MM.1S (cell line): ENCODE measurements around the gene HPS4.

ENCODE experiments used
- DNase-seq: peaks from one replicate; pipeline ENCODE4 v3.0.0-alpha.2; 2015
- H2AFZ ChIP-seq: fragments of 300-600 bp; sonication (generic); 2 replicates; pipeline ENCODE4 v1.6.0; 2016; ENCODE audit warnings: antibody characterized with exemption, low read length
- H3F3A ChIP-seq: fragments of 300-600 bp; sonication (generic); 2 replicates; pipeline ENCODE4 v1.6.1; 2016; ENCODE audit warnings: mild to moderate bottlenecking, antibody characterized with exemption, low read length, moderate library complexity, mixed read lengths; ENCODE audit not compliant: insufficient read depth
- H3K27ac ChIP-seq: fragments of 300-600 bp; sonication (generic); 2 replicates; pipeline ENCODE4 v1.5.1; 2016; ENCODE audit warnings: mild to moderate bottlenecking, low read length
- H3K27me3 ChIP-seq: fragments of 300-600 bp; sonication (generic); replicated peaks from 2 replicates; pipeline ENCODE4 v1.6.0; 2016; ENCODE audit warnings: low read length; ENCODE audit not compliant: insufficient read depth
- H3K36me3 ChIP-seq: fragments of 300-600 bp; sonication (generic); replicated peaks from 2 replicates; pipeline ENCODE4 v1.6.1; 2016; ENCODE audit warnings: mild to moderate bottlenecking, low read length, mixed read lengths; ENCODE audit not compliant: insufficient read depth
- H3K4me1 ChIP-seq: fragments of 300-600 bp; sonication (generic); 2 replicates; pipeline ENCODE4 v1.6.1; 2016; ENCODE audit warnings: low read length, mixed read lengths
- H3K4me2 ChIP-seq: fragments of 300-600 bp; sonication (generic); 2 replicates; pipeline ENCODE4 v1.6.0; 2016; ENCODE audit warnings: low read depth, low read length
- H3K4me3 ChIP-seq: fragments of 300-600 bp; sonication (generic); 2 replicates; pipeline ENCODE4 v1.5.1; 2016; ENCODE audit warnings: low read length, mixed read lengths
- H3K79me2 ChIP-seq: fragments of 300-600 bp; sonication (generic); 2 replicates; pipeline ENCODE4 v1.6.1; 2016; ENCODE audit warnings: mixed run types, low read length, mixed read lengths
- H3K9ac ChIP-seq: fragments of 300-600 bp; sonication (generic); 2 replicates; pipeline ENCODE4 v1.6.1; 2016; ENCODE audit warnings: low read length, mixed read lengths
- H3K9me2 ChIP-seq: fragments of 300-600 bp; sonication (generic); replicated peaks from 2 replicates; pipeline ENCODE4 v1.6.1; 2016; ENCODE audit warnings: mild to moderate bottlenecking, low read length, mixed read lengths; ENCODE audit not compliant: insufficient read depth
- H3K9me3 ChIP-seq: fragments of 300-600 bp; sonication (generic); replicated peaks from 2 replicates; pipeline ENCODE4 v1.6.1; 2016; ENCODE audit warnings: mild to moderate bottlenecking, low read length, mixed read lengths; ENCODE audit not compliant: insufficient read depth
- H4K20me1 ChIP-seq: fragments of 300-600 bp; sonication (generic); 2 replicates; pipeline ENCODE4 v1.6.1; 2016; ENCODE audit warnings: mild to moderate bottlenecking, low read length, moderate library complexity, mixed read lengths; ENCODE audit not compliant: insufficient read depth
- EZH2 ChIP-seq: fragments of 300-600 bp; sonication (generic); optimal IDR thresholded peaks from 2 replicates; pipeline ENCODE3; 2017; ENCODE audit warnings: low read depth, mild to moderate bottlenecking, antibody characterized with exemption, low read length, mixed read lengths
- EZH2phosphoT487 ChIP-seq: fragments of 300-600 bp; sonication (generic); IDR thresholded peaks from 2 replicates; pipeline ENCODE4 v1.6.1; 2018; ENCODE audit warnings: antibody characterized with exemption, low read length
- TF ChIP-seq, protein P1 (sequence below): fragments of 300-600 bp; sonication (generic); IDR thresholded peaks from 2 replicates; pipeline ENCODE4 v1.5.1; 2016; ENCODE audit warnings: antibody characterized with exemption, low read length, mixed read lengths

The HPS4 gene

DNA sequence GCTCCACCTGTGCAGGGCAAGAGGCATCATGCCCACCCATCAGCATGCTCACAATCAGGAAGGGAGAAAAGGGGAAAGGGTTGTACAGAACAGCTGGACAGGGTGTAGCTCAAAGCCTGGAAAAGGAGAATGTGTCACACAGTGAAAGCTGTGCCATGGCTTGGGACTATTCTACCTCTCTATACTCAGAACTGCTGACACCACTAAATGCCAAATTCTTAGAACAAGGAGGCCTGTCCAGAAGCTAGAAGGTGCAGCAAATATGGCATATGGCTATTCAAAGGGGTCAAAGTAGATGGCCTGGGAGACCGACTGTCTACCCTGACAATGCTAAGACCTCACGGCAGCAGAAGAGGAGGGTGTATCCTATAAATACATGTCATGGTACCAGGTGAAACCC is 12.8 kb downstream of the HPS4 start:
- Histone ChIP-seq H3K4me2 (no peak overlapping the region), H2AFZ (no peak overlapping the region), H3K9me3 (no peaks in the 10 kb centered on the region), H3K4me1 (no peaks in the 10 kb centered on the region), H3K9ac (no peak overlapping the region), H3F3A (no peaks in the 10 kb centered on the region), H3K4me3 (no peak overlapping the region), H4K20me1 (no peaks in the 10 kb centered on the region), H3K79me2 (no peaks in the 10 kb centered on the region), H3K27ac (no peak overlapping the region), H3K36me3 (no peaks in the 10 kb centered on the region; the same call in none of the 2 replicates), H3K27me3 (no peaks in the 10 kb centered on the region), H3K9me2 (no peaks in the 10 kb centered on the region)
- no peak for TF ChIP-seq EZH2phosphoT487
- TF ChIP-seq EZH2, result no peak
- TF ChIP-seq, protein P1, sequence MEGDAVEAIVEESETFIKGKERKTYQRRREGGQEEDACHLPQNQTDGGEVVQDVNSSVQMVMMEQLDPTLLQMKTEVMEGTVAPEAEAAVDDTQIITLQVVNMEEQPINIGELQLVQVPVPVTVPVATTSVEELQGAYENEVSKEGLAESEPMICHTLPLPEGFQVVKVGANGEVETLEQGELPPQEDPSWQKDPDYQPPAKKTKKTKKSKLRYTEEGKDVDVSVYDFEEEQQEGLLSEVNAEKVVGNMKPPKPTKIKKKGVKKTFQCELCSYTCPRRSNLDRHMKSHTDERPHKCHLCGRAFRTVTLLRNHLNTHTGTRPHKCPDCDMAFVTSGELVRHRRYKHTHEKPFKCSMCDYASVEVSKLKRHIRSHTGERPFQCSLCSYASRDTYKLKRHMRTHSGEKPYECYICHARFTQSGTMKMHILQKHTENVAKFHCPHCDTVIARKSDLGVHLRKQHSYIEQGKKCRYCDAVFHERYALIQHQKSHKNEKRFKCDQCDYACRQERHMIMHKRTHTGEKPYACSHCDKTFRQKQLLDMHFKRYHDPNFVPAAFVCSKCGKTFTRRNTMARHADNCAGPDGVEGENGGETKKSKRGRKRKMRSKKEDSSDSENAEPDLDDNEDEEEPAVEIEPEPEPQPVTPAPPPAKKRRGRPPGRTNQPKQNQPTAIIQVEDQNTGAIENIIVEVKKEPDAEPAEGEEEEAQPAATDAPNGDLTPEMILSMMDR, result no peak
- no peak for DNase-seq

DNA sequence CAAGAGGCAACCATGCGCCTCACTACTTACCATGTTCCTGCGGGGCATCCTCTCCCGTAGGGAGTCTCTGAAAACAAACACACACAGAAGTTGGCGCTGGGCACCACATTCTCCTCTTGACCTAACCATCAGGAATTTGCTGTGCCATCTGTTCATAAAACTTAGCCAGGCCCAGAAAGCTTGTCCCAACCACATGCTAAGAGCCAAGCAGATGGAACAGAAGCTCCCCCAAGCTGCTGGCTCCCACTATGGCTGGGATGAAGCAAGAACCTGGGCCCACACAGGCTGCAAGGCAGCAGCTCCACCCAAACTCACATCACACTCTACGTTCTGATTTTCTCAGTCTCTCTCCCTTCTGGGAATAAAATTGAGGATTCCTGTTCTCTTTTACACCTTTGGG is 17.4 kb downstream of the HPS4 start:
- no peak for TF ChIP-seq EZH2phosphoT487
- no peak for TF ChIP-seq EZH2
- no peak overlapping the region for H3K27ac ChIP-seq
- H3F3A ChIP-seq, result no peaks in the 10 kb centered on the region
- no peaks in the 10 kb centered on the region; the same call in none of the 2 replicates for H3K36me3 ChIP-seq
- no peaks in the 10 kb centered on the region for H3K4me1 ChIP-seq
- H4K20me1 ChIP-seq, result no peaks in the 10 kb centered on the region
- H3K27me3 ChIP-seq, result no peaks in the 10 kb centered on the region
- H3K4me3 ChIP-seq, result no peak overlapping the region
- no peak overlapping the region for H3K9ac ChIP-seq
- H3K9me2 ChIP-seq, result no peaks in the 10 kb centered on the region
- no peak overlapping the region for H2AFZ ChIP-seq
- H3K79me2 ChIP-seq, result no peaks in the 10 kb centered on the region
- H3K4me2 ChIP-seq, result no peak overlapping the region
- DNase-seq, result no peak
- no peaks in the 10 kb centered on the region for H3K9me3 ChIP-seq

DNA sequence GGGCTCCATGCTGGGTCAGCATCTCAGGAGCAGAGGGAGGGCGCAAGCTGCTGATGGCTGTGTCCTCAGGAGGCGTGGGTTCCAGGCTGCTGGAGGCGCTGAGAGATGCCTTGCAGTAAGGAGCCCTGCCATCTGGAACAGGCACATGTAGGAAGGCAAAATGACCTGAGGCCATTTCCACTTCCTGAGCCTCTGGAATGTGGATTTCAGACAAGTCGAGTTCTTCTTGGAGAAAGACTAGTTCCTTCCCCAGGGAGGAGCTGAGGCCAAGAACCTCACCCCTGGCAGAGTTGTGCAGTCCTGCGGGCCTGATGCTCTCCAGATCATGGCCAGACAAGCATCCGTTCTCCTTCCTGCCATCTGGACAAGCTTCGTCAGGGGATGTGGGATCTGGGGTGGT is 19.3 kb downstream of the HPS4 start:
- H3K9me3 ChIP-seq, result no peaks in the 10 kb centered on the region
- no peak overlapping the region for H2AFZ ChIP-seq
- H3F3A ChIP-seq, result no peaks in the 10 kb centered on the region
- H3K4me1 ChIP-seq, result no peaks in the 10 kb centered on the region
- no peaks in the 10 kb centered on the region for H3K27me3 ChIP-seq
- H3K79me2 ChIP-seq, result 0 out of 2 replicates have a peak, but pooled peaks cover 4% of the 10 kb centered on the region
- H3K36me3 ChIP-seq, result no peaks in the 10 kb centered on the region
- H3K4me3 ChIP-seq, result no peak overlapping the region
- TF ChIP-seq EZH2 (no peak), EZH2phosphoT487 (no peak)
- TF ChIP-seq, protein P1, result no peak
- no peak overlapping the region for H3K4me2 ChIP-seq
- H3K27ac ChIP-seq, result no peak overlapping the region
- no peak for DNase-seq
- no peaks in the 10 kb centered on the region for H4K20me1 ChIP-seq
- H3K9me2 ChIP-seq, result no peaks in the 10 kb centered on the region
- H3K9ac ChIP-seq, result no peak overlapping the region

DNA sequence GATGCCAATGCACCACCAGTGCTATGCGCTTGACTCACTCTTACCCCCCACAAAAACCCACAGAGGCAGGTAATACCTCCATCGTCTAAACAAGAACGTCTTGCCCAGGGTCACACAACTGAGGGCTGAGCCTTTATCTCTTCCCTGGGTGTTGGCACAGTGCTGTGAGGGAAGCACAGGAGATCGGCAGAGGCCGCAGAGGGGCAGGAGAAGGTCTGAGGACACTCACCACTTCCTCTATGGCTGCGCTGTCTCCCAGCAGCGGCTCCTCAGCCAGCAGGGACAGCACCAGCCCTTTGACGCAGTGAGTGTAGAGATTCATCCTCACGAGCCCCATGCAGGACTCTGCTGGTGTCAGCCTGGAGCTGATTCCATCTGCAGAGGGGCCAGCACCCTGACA is 19.9 kb downstream of the HPS4 start:
- H3K4me2 ChIP-seq, result no peak overlapping the region
- H3K9me2 ChIP-seq, result no peaks in the 10 kb centered on the region
- no peaks in the 10 kb centered on the region for H3K36me3 ChIP-seq
- no peak overlapping the region for H3K4me3 ChIP-seq
- H3K27ac ChIP-seq, result no peak overlapping the region
- no peaks in the 10 kb centered on the region for H3K27me3 ChIP-seq
- H2AFZ ChIP-seq, result no peak overlapping the region
- H3K4me1 ChIP-seq, result no peaks in the 10 kb centered on the region
- H4K20me1 ChIP-seq, result no peaks in the 10 kb centered on the region
- DNase-seq, result no peak
- no peak overlapping the region for H3K9ac ChIP-seq
- H3F3A ChIP-seq, result no peaks in the 10 kb centered on the region
- H3K9me3 ChIP-seq, result no peaks in the 10 kb centered on the region
- TF ChIP-seq EZH2 (no peak), EZH2phosphoT487 (no peak)
- TF ChIP-seq, protein P1, result no peak
- 0 out of 2 replicates have a peak, but pooled peaks cover 4% of the 10 kb centered on the region for H3K79me2 ChIP-seq
